Measurements from ENCODE around the gene ELAC1.
"Not testable (repeated sequence)": the region's sequence is repeated elsewhere in the genome, so short reads cannot be mapped to it uniquely, and the experiment has no call there.

The ELAC1 gene

GRCh38 chr18:50972404-50972803 is 4.6 kb downstream of the ELAC1 start:
- not testable (repeated sequence) for H3K27me3 ChIP-seq (ENCODE audit: control insufficient read depth, insufficient read depth, low read length); H3K27ac ChIP-seq (ENCODE audit: low read depth, low read length); H3K4me3 ChIP-seq (ENCODE audit: low read depth, low read length); H3K9ac ChIP-seq (ENCODE audit: low read length)
- H3K9me3 ChIP-seq (ENCODE audit: control insufficient read depth, insufficient read depth, low read depth, low read length) = peaks cover 18% of the 10 kb centered on the region
- H3K4me1 ChIP-seq (ENCODE audit: control insufficient read depth, insufficient read depth, low read length) = peaks cover 17% of the 10 kb centered on the region
- H3K36me3 ChIP-seq (ENCODE audit: control insufficient read depth, insufficient read depth, low read length) = peaks cover 26% of the 10 kb centered on the region

- no peaks in the 10 kb centered on the region for H3K27me3 ChIP-seq (ENCODE audit: control insufficient read depth, insufficient read depth, low read length)
- no peak overlapping the region for H3K9ac ChIP-seq (ENCODE audit: low read length)
- H3K4me1 ChIP-seq (ENCODE audit: control insufficient read depth, insufficient read depth, low read length) = peaks cover 15% of the 10 kb centered on the region
- H3K4me3 ChIP-seq (ENCODE audit: low read depth, low read length) = no peak overlapping the region
- peaks cover 28% of the 10 kb centered on the region for H3K36me3 ChIP-seq (ENCODE audit: control insufficient read depth, insufficient read depth, low read length)
- H3K9me3 ChIP-seq (ENCODE audit: control insufficient read depth, insufficient read depth, low read depth, low read length) = peaks cover 29% of the 10 kb centered on the region
- no peak overlapping the region for H3K27ac ChIP-seq (ENCODE audit: low read depth, low read length)
Observed at GRCh38 chr18:50973367-50974126, 5.7 kb downstream of the ELAC1 start.

- Histone ChIP-seq H3K27ac (ENCODE audit: low read depth, low read length) (no peak overlapping the region), H3K9ac (ENCODE audit: low read length) (no peak overlapping the region), H3K9me3 (ENCODE audit: control insufficient read depth, insufficient read depth, low read depth, low read length) (peaks cover 33% of the 10 kb centered on the region), H3K4me1 (ENCODE audit: control insufficient read depth, insufficient read depth, low read length) (no peaks in the 10 kb centered on the region), H3K36me3 (ENCODE audit: control insufficient read depth, insufficient read depth, low read length) (peaks cover 31% of the 10 kb centered on the region), H3K4me3 (ENCODE audit: low read depth, low read length) (no peak overlapping the region), H3K27me3 (ENCODE audit: control insufficient read depth, insufficient read depth, low read length) (no peaks in the 10 kb centered on the region)
Observed at GRCh38 chr18:50977037-50977760, 9.4 kb downstream of the ELAC1 start.

- Histone ChIP-seq H3K4me1 (ENCODE audit: control insufficient read depth, insufficient read depth, low read length) (no peaks in the 10 kb centered on the region), H3K4me3 (ENCODE audit: low read depth, low read length) (no peak overlapping the region), H3K27ac (ENCODE audit: low read depth, low read length) (no peak overlapping the region), H3K9ac (ENCODE audit: low read length) (no peak overlapping the region), H3K36me3 (ENCODE audit: control insufficient read depth, insufficient read depth, low read length) (peaks cover 13% of the 10 kb centered on the region), H3K27me3 (ENCODE audit: control insufficient read depth, insufficient read depth, low read length) (no peaks in the 10 kb centered on the region), H3K9me3 (ENCODE audit: control insufficient read depth, insufficient read depth, low read depth, low read length) (peaks cover 23% of the 10 kb centered on the region)
Observed at GRCh38 chr18:50981381-50981780, 13.5 kb downstream of the ELAC1 start.

- no peak overlapping the region for H3K4me3 ChIP-seq (ENCODE audit: low read depth, low read length)
- H3K9me3 ChIP-seq (ENCODE audit: control insufficient read depth, insufficient read depth, low read depth, low read length) = peaks cover 16% of the 10 kb centered on the region
- H3K27ac ChIP-seq (ENCODE audit: low read depth, low read length) = no peak overlapping the region
- H3K27me3 ChIP-seq (ENCODE audit: control insufficient read depth, insufficient read depth, low read length) = no peaks in the 10 kb centered on the region
- H3K4me1 ChIP-seq (ENCODE audit: control insufficient read depth, insufficient read depth, low read length) = no peaks in the 10 kb centered on the region
- H3K36me3 ChIP-seq (ENCODE audit: control insufficient read depth, insufficient read depth, low read length) = peaks cover 7% of the 10 kb centered on the region
- H3K9ac ChIP-seq (ENCODE audit: low read length) = no peak overlapping the region
Observed at GRCh38 chr18:50982086-50982801, 14.4 kb downstream of the ELAC1 start.

- H3K9ac ChIP-seq (ENCODE audit: low read length) = no peak overlapping the region
- no peak overlapping the region for H3K4me3 ChIP-seq (ENCODE audit: low read depth, low read length)
- no peak overlapping the region for H3K27ac ChIP-seq (ENCODE audit: low read depth, low read length)
- no peaks in the 10 kb centered on the region for H3K4me1 ChIP-seq (ENCODE audit: control insufficient read depth, insufficient read depth, low read length)
- H3K27me3 ChIP-seq (ENCODE audit: control insufficient read depth, insufficient read depth, low read length) = no peaks in the 10 kb centered on the region
- H3K36me3 ChIP-seq (ENCODE audit: control insufficient read depth, insufficient read depth, low read length) = peaks cover 6% of the 10 kb centered on the region
- peaks cover 11% of the 10 kb centered on the region for H3K9me3 ChIP-seq (ENCODE audit: control insufficient read depth, insufficient read depth, low read depth, low read length)
Observed at GRCh38 chr18:50982802-50983179, 15.0 kb downstream of the ELAC1 start.

- H3K9me3 ChIP-seq (ENCODE audit: control insufficient read depth, insufficient read depth, low read depth, low read length) = no peaks in the 10 kb centered on the region
- H3K4me3 ChIP-seq (ENCODE audit: low read depth, low read length) = no peak overlapping the region
- H3K4me1 ChIP-seq (ENCODE audit: control insufficient read depth, insufficient read depth, low read length) = no peaks in the 10 kb centered on the region; the same call in 1 of the 2 replicates
- H3K27ac ChIP-seq (ENCODE audit: low read depth, low read length) = no peak overlapping the region
- H3K27me3 ChIP-seq (ENCODE audit: control insufficient read depth, insufficient read depth, low read length) = no peaks in the 10 kb centered on the region
- H3K9ac ChIP-seq (ENCODE audit: low read length) = no peak overlapping the region
- H3K36me3 ChIP-seq (ENCODE audit: control insufficient read depth, insufficient read depth, low read length) = no peaks in the 10 kb centered on the region
Observed at GRCh38 chr18:50986360-50987087, 18.7 kb downstream of the ELAC1 start.

- Histone ChIP-seq H3K4me1 (ENCODE audit: control insufficient read depth, insufficient read depth, low read length) (peaks cover 7% of the 10 kb centered on the region), H3K9me3 (ENCODE audit: control insufficient read depth, insufficient read depth, low read depth, low read length) (no peaks in the 10 kb centered on the region), H3K27ac (ENCODE audit: low read depth, low read length) (no peak overlapping the region)
Observed at GRCh38 chr18:50987261-50987660, 19.4 kb downstream of the ELAC1 start.

GRCh38 chr18:50989711-50990110 is 21.9 kb downstream of the ELAC1 start:
- no peaks in the 10 kb centered on the region for H3K36me3 ChIP-seq (ENCODE audit: control insufficient read depth, insufficient read depth, low read length)
- H3K9me3 ChIP-seq (ENCODE audit: control insufficient read depth, insufficient read depth, low read depth, low read length) = no peaks in the 10 kb centered on the region
- H3K4me3 ChIP-seq (ENCODE audit: low read depth, low read length) = no peak overlapping the region
- H3K9ac ChIP-seq (ENCODE audit: low read length) = no peak overlapping the region
- peaks cover 9% of the 10 kb centered on the region for H3K4me1 ChIP-seq (ENCODE audit: control insufficient read depth, insufficient read depth, low read length)
- H3K27me3 ChIP-seq (ENCODE audit: control insufficient read depth, insufficient read depth, low read length) = no peaks in the 10 kb centered on the region
- no peak overlapping the region for H3K27ac ChIP-seq (ENCODE audit: low read depth, low read length)

More at GRCh38 chr18:50987261-50987660, 19.4 kb downstream of the ELAC1 start:
- Histone ChIP-seq H3K9ac (ENCODE audit: low read length) (no peak overlapping the region), H3K4me3 (ENCODE audit: low read depth, low read length) (no peak overlapping the region), H3K27me3 (ENCODE audit: control insufficient read depth, insufficient read depth, low read length) (no peaks in the 10 kb centered on the region), H3K36me3 (ENCODE audit: control insufficient read depth, insufficient read depth, low read length) (no peaks in the 10 kb centered on the region)

- no peak overlapping the region for H3K27ac ChIP-seq (ENCODE audit: low read depth, low read length)
- H3K4me3 ChIP-seq (ENCODE audit: low read depth, low read length) = no peak overlapping the region
- no peaks in the 10 kb centered on the region; the same call in 1 of the 2 replicates for H3K9me3 ChIP-seq (ENCODE audit: control insufficient read depth, insufficient read depth, low read depth, low read length)
- H3K4me1 ChIP-seq (ENCODE audit: control insufficient read depth, insufficient read depth, low read length) = peaks cover 9% of the 10 kb centered on the region
- no peaks in the 10 kb centered on the region for H3K27me3 ChIP-seq (ENCODE audit: control insufficient read depth, insufficient read depth, low read length)
- no peak overlapping the region for H3K9ac ChIP-seq (ENCODE audit: low read length)
- no peaks in the 10 kb centered on the region for H3K36me3 ChIP-seq (ENCODE audit: control insufficient read depth, insufficient read depth, low read length)
Observed at GRCh38 chr18:50992351-50992762, 24.5 kb downstream of the ELAC1 start.

Data from HUES6 (cell line).